Measurements from ENCODE around the gene MYBPC2. TPM values are rescaled to one million over a fixed set of nuclear protein-coding genes. Genes with fewer than 3 reads are reported as not detected.

The MYBPC2 gene
- total RNA-seq, 6 donors from 2014 or later: 0.09 to 0.17 TPM; not detected in 4

- no peak for ATAC-seq (ENCODE audit: low FRiP score in 2 of 2)
- Histone ChIP-seq H3K9me3 (no peaks in the 10 kb centered on the region), H3K36me3 (no peaks in the 10 kb centered on the region), H3K27me3 (no peaks in the 10 kb centered on the region), H3K27ac (no peak overlapping the region), H3K4me3 (no peak overlapping the region), H3K4me1 (no peaks in the 10 kb centered on the region)
- TF ChIP-seq POLR2AphosphoS5 (IDR thresholded peaks at IDR 0.05) (no peak), CTCF (IDR thresholded peaks at IDR 0.05) (no peak), POLR2A (IDR thresholded peaks at IDR 0.05) (no peak), EP300 (IDR thresholded peaks at IDR 0.05) (no peak)
- WGBS, 2 donors: 61 to 79% methylated on average over 15 to 30 of the region's 30 CpGs
- DNase-seq: no peak
Observed at GRCh38 chr19:50450369-50451222, 17.9 kb downstream of the MYBPC2 start.

DNA sequence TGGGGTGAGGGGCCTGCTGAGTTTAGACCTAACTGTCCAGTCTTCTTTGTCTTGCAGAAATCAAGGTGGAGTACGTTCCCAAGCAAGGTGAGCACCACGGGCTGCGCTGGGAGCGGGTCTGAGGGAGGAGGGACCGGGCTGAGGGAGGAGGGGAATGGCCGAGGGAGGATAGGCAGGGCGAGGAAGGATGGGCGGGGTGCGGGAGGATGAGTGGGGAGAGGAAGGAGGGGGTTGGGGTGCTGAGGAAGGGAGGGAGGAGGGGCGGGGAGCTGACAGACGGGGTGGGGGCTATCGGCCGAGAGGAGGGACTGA is 18.5 kb downstream of the MYBPC2 start:
- ATAC-seq (ENCODE audit: low FRiP score in 2 of 2) (no peak), DNase-seq (no peak)
- 23 to 37% methylated on average over 5 to 13 of the region's 13 CpGs for WGBS, 2 donors
- H3K4me3 ChIP-seq: no peak overlapping the region
- H3K4me1 ChIP-seq: no peaks in the 10 kb centered on the region
- H3K36me3 ChIP-seq: no peaks in the 10 kb centered on the region
- H3K27ac ChIP-seq: no peak overlapping the region
- no peaks in the 10 kb centered on the region for H3K27me3 ChIP-seq
- H3K9me3 ChIP-seq: no peaks in the 10 kb centered on the region
- no peak for TF ChIP-seq EP300 (IDR thresholded peaks at IDR 0.05)
- no peak for TF ChIP-seq POLR2AphosphoS5 (IDR thresholded peaks at IDR 0.05)
- TF ChIP-seq POLR2A (IDR thresholded peaks at IDR 0.05): no peak
- TF ChIP-seq CTCF (IDR thresholded peaks at IDR 0.05): no peak

- WGBS, 2 donors: 97 to 100% methylated on average over 3 of the region's 3 CpGs
- ATAC-seq (ENCODE audit: low FRiP score in 2 of 2) (no peak), DNase-seq (no peak)
- TF ChIP-seq POLR2AphosphoS5 (IDR thresholded peaks at IDR 0.05) (no peak), CTCF (IDR thresholded peaks at IDR 0.05) (no peak), POLR2A (IDR thresholded peaks at IDR 0.05) (no peak), EP300 (IDR thresholded peaks at IDR 0.05) (no peak)
- no peak overlapping the region for H3K27ac ChIP-seq
- H3K4me1 ChIP-seq: no peaks in the 10 kb centered on the region
- H3K4me3 ChIP-seq: no peak overlapping the region
- H3K36me3 ChIP-seq: no peaks in the 10 kb centered on the region
- peaks cover 0 to 3% (median 0%) of the 10 kb centered on the region in 4 donors for H3K27me3 ChIP-seq
- H3K9me3 ChIP-seq: no peaks in the 10 kb centered on the region
Observed at GRCh38 chr19:50453243-50453642, 20.6 kb downstream of the MYBPC2 start.

GRCh38 chr19:50455992-50456391 is 23.3 kb downstream of the MYBPC2 start:
- H3K9me3 ChIP-seq: no peaks in the 10 kb centered on the region
- H3K4me3 ChIP-seq: no peak overlapping the region
- no peak for TF ChIP-seq CTCF (IDR thresholded peaks at IDR 0.05)
- no peak for TF ChIP-seq EP300 (IDR thresholded peaks at IDR 0.05)
- H3K4me1 ChIP-seq: no peaks in the 10 kb centered on the region
- ATAC-seq (ENCODE audit: low FRiP score in 2 of 2) (no peak), DNase-seq (no peak)
- H3K27ac ChIP-seq: no peak overlapping the region
- no peaks in the 10 kb centered on the region for H3K36me3 ChIP-seq
- 78 to 85% methylated on average over 2 of the region's 2 CpGs for WGBS, 2 donors
- H3K27me3 ChIP-seq: peaks cover 0 to 11% (median 4%) of the 10 kb centered on the region in 4 donors

- no peak for TF ChIP-seq POLR2AphosphoS5 (IDR thresholded peaks at IDR 0.05)
- no peak for TF ChIP-seq EP300 (IDR thresholded peaks at IDR 0.05)
- TF ChIP-seq CTCF (IDR thresholded peaks at IDR 0.05): no peak
- no peak for TF ChIP-seq POLR2A (IDR thresholded peaks at IDR 0.05)
- ATAC-seq (ENCODE audit: low FRiP score in 2 of 2) (no peak), DNase-seq (no peak)
- 89 to 97% methylated on average over 2 to 5 of the region's 5 CpGs for WGBS, 2 donors
- no peaks in the 10 kb centered on the region for H3K4me1 ChIP-seq
- H3K4me3 ChIP-seq: no peak overlapping the region
- H3K36me3 ChIP-seq: no peaks in the 10 kb centered on the region
- no peaks in the 10 kb centered on the region for H3K9me3 ChIP-seq
- peaks cover 0 to 11% (median 4%) of the 10 kb centered on the region in 4 donors for H3K27me3 ChIP-seq
- no peak overlapping the region for H3K27ac ChIP-seq
Observed at GRCh38 chr19:50457300-50457699, 24.6 kb downstream of the MYBPC2 start.

All from upper lobe of left lung (tissue), 6 donors.